ENCODE measurements around the gene RHBDD3.

The RHBDD3 gene

GRCh38 chr22:29306175-29306834 lies 38.5 kb upstream of the RHBDD3 start, which contains the start of gene GAS2L1:
Gene GAS2L1, plus strand, starts transcription at chr22:29306650. Its CDS starts 1,456 bp downstream, at chr22:29308106.
- peak; percentile 83 for DNase-seq

- DNase-seq = no peak
These were observed 38.0 kb upstream of the RHBDD3 start for GRCh38 chr22:29305836-29306174.

- no peak for DNase-seq
These were observed 35.1 kb upstream of the RHBDD3 start for GRCh38 chr22:29302681-29303465.

- no peak for DNase-seq
These were observed 34.6 kb upstream of the RHBDD3 start for GRCh38 chr22:29302402-29302680.

DNA sequence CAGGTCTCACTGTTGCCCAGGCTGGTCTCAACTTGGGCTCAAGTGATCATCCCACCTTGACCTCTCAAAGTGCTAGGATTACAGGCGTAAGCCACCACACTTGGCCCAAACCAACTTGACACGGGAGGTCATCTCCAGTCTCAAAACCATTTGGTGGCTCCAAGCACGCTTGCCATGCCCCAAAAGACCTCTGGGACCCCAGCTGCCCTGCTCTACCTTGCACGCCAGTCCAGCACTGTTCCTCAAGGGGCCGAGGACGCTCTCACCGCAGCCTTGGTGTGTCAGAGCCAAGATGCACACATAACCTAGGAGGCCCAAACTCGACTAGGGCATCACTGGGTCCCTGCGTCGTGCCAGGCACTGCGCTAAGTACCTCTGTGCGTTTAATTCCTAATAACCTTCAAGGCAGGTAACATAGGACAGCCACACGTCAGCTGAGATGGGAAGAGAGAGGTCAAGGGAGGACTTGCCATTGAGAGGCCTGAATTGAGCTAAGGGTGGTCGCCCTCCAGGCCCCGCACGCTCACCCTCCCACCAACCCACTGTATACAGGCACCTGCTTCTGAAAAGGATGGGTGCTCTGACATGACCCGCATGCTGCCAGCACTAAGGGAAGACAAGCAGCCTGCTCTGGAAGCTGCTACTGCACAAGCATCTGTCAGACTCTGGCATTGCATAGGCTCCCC lies 34.1 kb upstream of the RHBDD3 start:
- no peak for DNase-seq

DNA sequence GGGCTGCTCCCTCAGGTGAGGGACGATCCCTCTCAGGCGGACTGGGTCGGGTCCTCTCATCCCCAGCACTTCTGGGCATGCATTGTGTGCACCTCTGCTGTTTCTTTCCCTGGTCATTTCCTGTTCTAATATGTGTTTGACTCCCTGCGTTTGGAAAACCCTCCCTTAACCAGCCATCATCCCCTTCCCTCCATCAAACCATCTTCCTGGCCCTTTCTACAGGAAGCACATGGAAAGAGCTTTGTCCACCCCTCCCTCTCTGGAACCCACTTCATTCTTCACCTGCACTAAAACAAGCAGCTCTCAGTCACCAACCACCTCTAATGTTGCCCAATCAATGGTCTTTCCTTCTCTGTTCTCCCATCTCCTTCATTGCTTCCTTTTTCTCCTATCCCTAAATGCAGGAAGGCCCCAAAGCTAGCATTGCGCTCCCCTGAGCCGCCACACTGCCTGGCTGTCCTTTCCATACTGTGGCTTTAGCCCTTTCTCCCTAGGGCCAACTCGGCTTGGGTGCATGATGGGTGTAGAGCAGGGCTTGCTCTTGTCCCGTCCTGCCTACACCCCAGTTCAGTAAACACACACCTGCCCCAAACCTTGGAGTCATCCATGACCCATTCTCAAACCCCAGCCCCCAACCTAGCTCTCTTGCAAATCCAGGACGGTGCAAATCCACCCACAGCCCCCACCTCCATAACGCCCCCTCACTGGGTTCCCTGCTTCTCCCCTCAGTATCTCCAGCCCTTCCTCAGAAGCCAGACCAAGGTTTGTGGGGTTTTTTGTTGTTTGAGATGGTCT lies 33.2 kb upstream of the RHBDD3 start:
- no peak for DNase-seq

DNA sequence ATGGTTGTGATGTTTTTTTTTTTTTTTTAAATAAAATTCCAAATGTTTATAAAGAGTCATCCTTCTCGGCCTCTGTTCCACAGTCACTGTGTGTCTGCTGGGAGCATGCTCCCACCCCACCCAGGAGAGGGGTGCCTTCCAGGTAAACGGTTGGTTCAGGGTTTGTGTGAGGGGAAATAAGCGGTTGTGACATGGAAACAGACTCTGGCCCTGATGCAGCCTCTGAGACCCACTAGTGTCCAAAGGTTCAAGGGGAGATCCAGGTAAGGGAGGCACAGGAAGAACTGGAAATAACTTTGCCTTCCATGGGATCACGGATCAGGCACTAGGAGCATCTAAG lies 32.7 kb upstream of the RHBDD3 start:
- no peak for DNase-seq

DNA sequence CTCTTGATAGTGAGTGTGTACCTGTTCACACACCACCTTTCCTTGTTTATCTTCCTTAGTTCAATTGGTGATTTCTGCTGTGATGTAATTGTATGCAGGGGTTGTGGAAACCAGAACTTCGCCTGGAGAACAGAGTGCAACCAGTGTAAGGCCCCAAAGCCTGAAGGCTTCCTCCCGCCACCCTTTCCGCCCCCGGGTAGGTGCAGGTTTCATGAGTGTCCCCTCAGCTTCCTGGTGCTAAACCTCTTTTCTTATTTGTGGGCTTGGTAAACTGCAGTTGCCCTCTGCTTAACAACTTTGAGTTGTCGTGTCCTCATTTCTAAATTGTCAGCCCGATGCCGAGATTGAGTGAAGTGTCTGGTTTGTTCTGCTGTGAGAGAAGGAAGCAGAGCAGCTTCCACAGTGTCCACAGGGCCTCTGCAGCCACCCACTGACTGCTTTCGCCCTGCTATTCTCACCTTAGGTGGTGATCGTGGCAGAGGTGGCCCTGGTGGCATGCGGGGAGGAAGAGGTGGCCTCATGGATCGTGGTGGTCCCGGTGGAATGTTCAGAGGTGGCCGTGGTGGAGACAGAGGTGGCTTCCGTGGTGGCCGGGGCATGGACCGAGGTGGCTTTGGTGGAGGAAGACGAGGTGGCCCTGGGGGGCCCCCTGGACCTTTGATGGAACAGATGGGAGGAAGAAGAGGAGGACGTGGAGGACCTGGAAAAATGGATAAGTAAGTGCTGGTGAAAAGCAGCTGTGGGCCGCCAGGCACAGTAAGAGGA lies 31.5 kb upstream of the RHBDD3 start:
- no peak for DNase-seq

DNA sequence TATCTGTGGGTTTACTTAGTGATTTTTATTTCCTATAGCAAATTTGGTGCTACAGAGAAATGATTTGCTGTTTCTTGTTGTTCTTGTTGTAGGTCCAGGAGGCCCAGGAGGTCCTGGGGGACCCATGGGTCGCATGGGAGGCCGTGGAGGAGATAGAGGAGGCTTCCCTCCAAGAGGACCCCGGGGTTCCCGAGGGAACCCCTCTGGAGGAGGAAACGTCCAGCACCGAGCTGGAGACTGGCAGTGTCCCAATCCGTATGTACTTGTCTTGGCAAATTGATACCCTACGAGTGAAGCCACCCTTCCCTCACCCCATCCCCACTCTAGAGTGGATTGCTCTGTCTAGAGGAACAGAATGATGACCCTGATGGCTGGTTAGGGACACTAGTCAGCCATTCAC lies 30.9 kb upstream of the RHBDD3 start:
- DNase-seq = no peak

DNA sequence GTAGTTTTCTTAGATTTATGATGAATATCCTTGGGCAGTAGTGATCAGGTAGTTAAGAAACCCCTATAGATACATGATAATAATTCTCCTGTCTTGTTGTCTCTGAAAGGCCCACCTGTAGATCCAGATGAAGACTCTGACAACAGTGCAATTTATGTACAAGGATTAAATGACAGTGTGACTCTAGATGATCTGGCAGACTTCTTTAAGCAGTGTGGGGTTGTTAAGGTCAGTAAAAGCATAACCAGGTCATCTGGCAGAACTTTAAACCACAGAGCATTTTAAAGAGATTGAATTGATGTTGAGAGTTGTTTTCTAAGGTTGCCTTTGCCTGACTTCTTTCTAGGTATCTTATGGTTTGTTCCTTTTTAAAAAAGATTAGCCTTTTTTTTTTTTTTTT lies 24.6 kb upstream of the RHBDD3 start:
- no peak for DNase-seq

DNA sequence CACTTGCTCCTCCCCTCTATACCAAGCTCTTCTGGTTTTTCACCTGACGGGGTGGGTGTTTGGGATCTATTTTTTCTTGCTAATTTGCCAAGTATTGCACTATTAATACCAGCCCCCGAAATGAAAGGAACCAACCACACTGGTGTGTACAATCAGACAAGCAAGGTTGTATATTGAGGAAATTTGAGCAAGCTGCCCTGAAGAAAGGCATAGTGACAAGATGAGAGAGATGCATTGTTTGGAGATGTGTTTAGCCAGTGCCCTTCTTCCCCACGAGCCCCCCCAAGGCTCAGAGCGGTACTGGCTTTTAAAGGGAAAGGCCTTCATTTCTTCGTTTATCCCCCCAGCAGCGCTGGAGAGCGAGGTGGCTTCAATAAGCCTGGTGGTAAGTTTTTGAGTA lies 23.4 kb upstream of the RHBDD3 start:
- no peak for DNase-seq

DNA sequence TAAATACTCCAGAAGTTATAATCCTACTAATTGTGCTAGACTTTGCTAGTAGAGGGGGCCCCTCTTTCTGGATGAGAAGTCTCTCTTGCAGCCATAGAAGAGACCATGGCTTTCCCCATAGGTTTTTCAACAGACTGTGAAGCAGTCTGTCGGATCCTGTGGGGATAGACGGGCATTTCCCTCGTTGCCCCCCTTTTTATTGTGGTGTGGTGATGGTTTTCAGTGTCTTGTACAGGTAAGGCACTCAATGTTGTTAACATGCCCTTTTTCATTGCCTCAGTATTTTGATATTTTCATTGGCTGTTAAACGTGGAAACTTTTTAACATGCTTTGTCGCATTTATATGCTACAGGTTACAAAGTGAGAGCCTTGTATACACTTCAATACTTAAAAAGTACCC lies 22.3 kb upstream of the RHBDD3 start:
- DNase-seq = no peak

GRCh38 chr22:29288837-29289236 lies 21.1 kb upstream of the RHBDD3 start:
- DNase-seq = no peak

DNA sequence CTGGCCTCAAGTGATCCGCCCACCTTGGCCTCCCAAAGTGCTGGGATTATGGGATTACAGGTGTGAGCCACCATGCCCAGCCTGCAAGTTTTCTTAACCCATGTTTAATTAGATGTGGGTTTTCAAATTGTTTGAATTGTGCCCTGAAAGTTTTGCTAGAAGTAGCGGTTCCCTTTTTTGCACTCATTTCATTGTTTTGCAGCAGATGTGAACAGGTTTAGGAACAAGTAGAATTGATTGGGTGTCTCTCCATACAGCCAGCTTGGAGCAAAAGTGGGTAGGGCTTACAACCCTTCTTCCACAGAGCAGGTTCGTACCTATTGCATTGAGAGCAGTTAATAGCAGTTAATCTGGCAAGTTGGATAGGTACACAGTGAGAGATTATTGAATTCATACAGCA lies 16.4 kb upstream of the RHBDD3 start:
- DNase-seq = no peak

DNA sequence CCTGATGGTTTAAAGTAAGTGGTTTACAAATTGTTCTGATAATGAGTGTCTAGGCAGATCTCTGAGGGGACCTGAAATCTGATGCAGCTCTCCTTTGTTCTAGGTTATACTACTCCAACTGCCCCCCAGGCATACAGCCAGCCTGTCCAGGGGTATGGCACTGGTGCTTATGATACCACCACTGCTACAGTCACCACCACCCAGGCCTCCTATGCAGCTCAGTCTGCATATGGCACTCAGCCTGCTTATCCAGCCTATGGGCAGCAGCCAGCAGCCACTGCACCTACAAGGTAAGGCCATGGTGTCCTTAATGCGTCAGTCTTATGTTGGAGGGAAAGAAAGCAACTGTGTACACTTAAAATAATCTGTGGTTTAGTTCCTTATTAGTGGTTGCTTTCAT lies 10.1 kb upstream of the RHBDD3 start:
- DNase-seq = no peak

- no peak for DNase-seq
These were observed 8.2 kb upstream of the RHBDD3 start for GRCh38 chr22:29275819-29276565.

DNA sequence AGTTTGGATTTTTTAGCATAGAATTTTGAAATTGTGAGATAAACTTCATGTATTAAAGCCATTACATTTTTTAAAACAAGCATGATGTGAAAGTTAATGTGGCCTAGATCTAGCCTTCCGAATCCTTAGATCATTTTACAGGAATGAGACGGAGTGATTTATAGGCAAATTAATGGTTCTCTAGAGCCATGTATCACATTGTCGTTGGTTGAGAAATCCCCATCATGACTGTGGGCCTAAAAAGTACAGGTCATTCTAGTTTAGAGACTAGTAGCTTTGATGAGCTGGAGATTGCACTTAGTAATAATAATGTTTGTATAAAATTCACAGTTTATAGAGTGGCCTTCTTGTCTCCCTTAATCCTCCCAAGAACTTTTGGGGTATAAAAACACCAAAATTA lies 7.4 kb upstream of the RHBDD3 start:
- no peak for DNase-seq

DNA sequence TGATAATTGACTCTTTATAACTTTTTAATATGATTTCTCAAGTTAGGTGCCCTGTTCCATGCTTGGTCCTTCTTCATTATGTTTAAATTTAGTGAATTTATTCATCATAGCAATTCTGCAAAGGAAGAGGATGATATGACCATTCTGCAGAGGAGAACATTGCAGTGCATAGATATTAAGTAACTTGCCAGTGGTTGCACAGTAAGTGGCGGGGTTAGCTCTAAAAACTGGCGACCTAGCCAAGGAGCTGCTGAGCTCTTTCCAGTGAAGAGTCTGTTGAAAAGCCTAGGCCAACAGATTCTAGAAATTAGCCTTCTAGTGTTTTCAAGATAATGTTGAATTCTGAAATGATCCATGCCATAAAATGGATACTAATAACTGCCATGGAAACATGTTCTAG lies 4.8 kb upstream of the RHBDD3 start:
- no peak for DNase-seq

DNA sequence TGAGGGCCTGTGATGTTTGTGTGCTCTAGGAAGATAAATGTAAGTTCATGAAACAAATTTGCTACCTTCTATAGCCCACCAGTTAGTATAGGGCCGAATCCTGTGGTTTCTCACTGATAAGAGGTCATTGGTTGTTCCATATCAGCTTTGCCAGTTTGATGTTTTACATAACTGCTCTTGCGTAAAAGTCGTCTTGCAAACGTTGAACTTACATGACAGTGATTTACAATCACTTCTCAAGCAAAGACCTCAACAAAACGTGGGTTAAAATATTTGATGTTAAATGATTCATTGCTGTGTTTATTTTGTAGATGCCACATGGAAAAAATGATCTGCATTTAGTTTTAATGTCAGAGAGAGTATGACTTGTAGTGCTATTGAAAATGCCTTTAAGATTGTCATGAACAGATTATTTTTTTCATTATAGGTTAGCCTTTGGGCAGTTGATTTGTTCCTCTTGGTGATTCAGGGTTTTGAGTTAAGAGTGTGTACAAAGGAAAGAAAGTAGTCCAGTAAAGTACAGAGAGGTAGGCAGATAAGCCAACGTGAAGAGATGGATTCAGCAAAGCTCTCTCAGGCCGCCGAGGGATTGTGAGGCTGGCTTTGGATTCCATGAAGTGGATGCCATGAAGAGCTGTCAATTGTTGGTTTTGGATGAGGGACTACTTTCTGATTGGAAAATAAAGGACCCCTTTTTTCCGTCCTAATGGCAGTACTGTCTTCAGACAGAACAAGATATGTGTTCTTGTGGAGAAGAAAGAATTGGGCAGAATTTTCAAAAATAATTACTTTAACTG lies 2.9 kb upstream of the RHBDD3 start:
- peak; percentile 55 for DNase-seq

- no peak for DNase-seq
These were observed 2.1 kb upstream of the RHBDD3 start for GRCh38 chr22:29269731-29270474.

All from fibroblast of skin of back (primary cell).